COLO668 (cell line): ENCODE measurements around the gene CCDC88A.
A peak's percentile ranks its signal among the peaks of the same experiment; 100 is the strongest.
"Not testable (repeated sequence)": the region's sequence is repeated elsewhere in the genome, so short reads cannot be mapped to it uniquely, and the experiment has no call there.

Experiments used
- DNase-seq: peaks from one replicate; lab custom pipeline; 2025; ENCODE audit not compliant: unreplicated experiment; lab: John Stamatoyannopoulos, UW

The CCDC88A gene, protein sequence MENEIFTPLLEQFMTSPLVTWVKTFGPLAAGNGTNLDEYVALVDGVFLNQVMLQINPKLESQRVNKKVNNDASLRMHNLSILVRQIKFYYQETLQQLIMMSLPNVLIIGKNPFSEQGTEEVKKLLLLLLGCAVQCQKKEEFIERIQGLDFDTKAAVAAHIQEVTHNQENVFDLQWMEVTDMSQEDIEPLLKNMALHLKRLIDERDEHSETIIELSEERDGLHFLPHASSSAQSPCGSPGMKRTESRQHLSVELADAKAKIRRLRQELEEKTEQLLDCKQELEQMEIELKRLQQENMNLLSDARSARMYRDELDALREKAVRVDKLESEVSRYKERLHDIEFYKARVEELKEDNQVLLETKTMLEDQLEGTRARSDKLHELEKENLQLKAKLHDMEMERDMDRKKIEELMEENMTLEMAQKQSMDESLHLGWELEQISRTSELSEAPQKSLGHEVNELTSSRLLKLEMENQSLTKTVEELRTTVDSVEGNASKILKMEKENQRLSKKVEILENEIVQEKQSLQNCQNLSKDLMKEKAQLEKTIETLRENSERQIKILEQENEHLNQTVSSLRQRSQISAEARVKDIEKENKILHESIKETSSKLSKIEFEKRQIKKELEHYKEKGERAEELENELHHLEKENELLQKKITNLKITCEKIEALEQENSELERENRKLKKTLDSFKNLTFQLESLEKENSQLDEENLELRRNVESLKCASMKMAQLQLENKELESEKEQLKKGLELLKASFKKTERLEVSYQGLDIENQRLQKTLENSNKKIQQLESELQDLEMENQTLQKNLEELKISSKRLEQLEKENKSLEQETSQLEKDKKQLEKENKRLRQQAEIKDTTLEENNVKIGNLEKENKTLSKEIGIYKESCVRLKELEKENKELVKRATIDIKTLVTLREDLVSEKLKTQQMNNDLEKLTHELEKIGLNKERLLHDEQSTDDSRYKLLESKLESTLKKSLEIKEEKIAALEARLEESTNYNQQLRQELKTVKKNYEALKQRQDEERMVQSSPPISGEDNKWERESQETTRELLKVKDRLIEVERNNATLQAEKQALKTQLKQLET (N-terminal part only)

DNA sequence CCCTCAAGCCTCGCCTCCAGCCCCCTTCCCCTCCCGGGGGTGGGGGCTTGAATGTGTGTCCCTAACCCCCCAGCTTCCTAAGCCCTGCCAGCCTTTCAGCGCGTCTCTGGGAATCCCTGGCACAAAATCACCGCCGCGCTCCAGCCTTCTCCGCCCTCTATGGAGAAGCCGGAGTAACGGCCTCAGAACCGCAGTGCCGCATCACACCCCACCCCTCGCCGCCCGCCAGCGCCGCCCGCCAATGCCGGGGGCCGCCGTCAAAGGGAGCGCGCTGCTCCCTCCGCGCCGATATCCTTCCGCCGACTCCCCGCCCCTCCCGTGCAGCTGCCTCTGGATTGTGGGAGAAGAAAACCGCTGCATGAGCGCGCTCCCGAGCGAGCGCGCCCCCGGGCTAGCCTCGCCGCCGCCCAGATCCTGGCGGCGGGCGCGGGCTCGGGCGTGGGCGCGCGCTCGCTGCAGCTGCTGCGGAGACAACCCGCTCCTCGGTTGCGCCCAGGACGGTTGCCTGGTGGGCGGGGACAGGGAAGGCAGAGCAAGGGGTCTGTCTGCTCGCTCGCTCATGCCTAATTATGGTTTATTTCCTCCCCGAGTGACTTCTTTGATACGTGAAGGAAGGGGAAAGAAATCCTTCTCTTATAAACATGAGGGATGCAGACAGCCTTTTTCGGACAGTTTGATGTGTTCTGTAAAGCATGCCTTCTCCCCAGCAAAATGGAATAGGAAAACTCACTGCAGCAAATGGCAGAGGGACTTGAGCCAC lies at the start of gene CCDC88A:
TSS of gene CCDC88A (minus strand) at position 178 of the 760 bp plus-strand sequence. CDS start 777 bp downstream, outside the sequence.
- DNase-seq = peak; percentile 98

DNA sequence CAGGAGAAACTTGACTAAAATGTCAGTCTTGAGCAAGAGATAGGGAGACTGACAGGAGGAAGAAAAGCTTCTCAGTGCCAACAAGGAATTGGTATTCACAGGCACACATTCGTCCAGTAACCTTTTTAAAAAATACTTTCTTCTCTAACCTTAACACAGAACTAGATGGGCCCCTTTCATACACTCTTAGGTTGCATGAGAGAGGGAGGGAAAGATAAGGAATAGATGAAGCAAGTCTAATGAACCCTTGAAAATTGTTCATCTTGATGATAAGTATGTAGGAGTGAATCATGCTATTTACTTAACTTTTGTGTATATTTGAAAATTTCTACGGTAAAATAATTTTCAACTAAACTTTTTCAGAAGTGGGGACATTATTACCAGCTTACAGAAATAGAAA lies 42.0 kb upstream of the CCDC88A start:
- DNase-seq = no peak

DNA sequence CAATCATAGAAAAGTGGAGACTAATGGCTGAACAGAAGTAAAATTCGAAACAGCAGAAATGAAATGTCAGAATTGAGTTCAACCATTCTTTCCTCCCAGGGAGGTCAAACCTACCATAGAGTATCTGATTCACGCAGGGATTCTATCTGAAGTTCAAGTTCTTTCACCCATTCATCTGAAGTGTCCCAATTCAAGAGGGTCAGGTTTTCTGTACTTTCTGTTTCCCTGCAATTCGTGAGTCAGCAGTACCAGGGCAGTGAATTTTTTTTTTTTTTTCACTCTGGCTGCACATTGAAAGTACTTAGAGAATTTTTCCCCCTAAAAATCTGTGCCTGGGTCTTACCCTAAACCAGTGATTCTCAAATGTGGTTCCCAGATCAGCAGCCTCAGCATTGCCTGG lies 40.9 kb upstream of the CCDC88A start:
- no peak for DNase-seq

DNA sequence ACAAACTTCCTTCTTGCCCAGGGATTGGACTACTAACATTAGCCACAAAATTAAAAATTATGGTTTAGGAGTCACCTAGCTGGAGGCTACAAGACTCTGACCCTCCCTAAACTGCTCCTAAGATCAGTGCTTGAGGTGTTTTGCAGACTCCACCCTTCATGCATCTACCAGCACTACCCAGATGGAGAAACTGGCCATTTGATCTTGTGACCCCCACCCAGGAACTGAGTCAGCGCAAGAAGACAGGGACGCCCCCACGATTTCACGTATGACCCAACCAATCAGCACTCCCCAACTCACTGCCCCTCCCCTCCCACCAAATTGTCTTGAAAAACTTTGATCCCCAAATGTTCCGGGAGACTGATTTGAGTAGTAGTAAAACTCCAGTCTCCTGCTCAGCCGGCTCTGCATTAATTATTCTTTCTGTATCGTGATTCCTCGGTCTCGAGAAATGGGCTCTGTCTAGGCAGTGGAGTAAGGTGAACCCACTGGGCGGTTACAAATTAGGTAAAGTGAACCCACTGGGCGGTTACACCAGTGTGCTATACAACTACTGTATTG lies 40.1 kb upstream of the CCDC88A start:
- DNase-seq = no peak

DNA sequence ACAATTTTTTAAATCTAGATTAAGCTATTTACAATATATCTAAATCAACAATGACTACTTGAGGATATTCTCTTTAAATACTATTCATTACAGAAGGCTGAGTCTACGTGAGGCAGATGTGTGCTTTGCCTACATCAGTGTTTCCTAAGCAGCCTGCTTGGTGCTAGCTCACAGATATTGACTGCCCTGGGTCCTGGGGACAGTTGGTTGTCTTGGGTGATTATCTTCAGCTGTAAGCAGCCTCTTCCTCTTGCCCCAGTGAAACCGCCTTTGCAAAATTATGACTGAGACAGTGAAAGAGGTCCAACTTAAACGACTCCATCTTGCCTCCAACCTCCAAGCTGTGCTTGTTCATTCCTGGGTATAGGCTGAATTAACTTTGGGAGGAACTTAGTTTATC lies 39.6 kb upstream of the CCDC88A start:
- no peak for DNase-seq

DNA sequence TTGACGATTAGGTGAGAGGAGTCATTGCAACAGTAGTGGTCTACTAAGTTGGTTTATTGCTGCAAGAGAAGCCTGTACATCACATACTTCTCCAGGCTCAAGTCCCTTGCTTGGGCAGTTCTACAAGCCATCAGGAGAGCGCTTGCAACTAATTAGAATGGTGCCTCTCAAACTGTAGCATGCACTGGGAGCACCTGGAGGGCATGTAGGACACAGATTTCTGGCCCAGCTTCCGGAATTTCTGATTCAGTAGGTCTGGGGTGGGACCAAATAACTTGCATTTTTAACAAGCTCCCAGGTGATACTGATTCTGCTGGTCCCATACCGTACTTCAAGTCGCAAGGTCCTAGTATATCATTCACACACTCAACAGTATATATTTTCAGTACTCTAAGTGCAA lies 34.5 kb upstream of the CCDC88A start:
- DNase-seq = no peak

DNA sequence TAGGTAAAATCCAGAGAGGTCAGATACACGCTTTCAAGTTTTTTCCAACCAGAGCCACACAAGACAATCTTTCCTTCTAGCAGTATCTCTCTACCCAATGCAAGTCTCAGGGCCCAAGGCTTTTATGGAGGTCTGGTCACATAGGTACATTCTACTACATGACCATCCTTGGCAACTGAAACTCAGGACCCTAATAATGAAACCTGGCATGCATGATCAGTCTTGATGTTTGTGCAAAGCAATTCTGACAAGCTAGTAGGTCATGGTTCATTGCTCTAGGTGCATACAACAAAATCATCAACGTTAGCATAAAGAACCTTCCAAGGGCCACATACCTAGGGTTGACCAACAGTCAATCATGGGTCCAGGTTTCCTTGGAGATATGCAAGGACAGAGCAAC lies 33.2 kb upstream of the CCDC88A start:
- DNase-seq = no peak

DNA sequence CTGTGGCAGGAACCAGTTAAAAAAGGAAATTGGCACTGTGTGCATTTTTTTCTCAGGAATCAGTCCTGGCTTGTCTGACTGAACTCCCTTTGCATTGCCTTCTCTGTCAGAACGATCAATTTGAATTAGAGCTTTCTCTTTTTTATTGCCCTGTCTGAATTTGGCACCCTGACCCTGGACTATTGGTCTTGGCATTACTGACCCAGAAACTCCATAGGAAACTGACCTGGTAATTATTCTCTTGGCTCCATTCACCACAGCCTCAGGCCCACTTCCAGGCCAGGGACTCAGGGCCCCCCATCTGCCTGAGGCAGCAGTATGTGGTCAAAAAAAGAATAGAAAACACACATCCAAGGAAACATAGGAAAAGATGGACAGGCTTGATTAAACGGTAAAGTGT lies 32.0 kb upstream of the CCDC88A start:
- no peak for DNase-seq

DNA sequence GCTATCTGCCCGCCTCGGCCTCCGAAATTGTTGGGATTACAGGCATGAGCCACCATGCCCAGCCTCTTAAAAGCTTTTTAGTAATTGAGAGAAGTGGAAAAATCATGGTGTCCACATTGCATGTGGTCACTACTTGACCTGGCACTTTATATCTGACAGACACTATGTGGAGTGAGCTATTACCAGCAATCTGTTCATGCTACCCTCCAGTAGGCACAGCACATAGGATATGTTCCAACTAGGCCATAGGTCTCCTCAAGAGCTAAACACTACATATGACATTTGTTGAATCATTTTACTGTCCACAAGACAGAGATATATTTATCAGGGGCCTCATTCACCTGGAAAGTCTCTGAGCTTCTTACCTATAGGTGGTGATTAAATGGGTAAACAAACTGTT lies 30.4 kb upstream of the CCDC88A start:
- not testable (repeated sequence) for DNase-seq

DNA sequence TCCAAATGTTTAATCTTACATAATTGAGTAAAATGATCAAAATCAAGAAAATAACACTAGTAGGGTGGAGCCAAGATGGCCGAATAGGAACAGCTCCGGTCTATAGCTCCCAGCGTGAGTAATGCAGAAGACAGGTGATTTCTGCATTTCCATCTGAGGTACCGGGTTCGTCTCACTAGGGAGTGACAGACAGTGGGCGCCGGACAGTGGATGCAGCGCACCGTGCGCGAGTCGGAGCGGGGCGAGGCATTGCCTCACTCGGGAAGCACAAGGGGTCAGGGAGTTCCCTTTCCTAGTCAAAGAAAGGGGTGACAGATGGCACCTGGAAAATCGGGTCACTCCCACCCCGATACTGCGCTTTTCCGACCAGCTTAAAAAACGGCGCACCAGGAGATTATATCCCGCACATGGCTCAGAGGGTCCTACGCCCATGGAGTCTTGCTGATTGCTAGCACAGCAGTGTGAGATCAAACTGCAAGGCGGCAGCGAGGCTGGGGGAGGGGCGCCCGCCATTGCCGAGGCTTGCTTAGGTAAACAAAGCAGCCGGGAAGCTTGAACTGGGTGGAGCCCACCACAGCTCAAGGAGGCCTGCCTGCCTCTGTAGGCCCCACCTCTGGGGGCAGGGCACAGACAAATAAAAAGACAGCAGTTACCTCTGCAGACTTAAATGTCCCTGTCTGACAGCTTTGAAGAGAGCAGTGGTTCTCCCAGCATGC lies 22.5 kb upstream of the CCDC88A start:
- not testable (repeated sequence) for DNase-seq

DNA sequence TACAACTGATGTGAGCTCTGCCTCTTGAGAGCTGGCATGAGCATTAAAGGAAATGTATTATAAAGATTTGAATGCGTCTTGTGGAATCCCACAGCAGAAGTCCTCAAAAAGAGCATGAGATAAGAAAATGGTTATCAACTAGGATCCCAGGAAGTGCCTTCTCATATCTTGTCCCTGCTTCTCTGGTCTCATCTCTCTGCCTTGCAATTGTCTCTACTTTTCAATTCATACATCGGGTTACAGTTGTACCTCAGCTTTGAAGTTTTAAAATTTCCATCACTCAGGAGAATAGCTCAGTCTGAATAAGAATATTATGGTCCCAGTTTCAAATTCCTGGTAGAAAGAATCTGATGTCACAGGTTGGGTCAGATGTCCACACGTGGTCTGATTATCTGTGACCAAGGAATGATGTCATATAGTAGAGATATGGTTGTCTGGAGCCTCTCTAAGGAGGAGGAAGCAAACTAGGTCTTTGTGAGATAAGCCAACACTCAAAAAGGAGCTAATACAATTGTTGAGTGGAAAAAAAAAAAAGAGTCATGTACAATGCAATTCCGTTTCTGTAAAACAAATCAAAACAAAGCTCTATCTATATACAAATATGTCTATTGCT lies 21.7 kb upstream of the CCDC88A start:
- no peak for DNase-seq

DNA sequence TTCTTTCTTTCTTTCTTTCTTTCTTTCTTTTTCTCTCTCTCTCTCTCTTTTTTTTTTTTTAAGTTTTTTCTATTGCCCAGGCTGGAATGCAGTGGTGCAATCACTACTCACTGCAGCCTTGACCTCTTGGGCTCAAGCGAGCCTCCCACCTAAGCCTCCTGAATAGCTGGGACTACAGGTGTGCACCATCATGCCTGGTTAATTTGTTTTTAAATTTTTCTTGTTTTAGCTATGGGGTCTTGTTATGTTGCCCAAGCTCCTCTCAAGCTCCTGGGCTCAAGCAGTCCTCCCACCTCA lies 19.4 kb upstream of the CCDC88A start:
- no peak for DNase-seq

DNA sequence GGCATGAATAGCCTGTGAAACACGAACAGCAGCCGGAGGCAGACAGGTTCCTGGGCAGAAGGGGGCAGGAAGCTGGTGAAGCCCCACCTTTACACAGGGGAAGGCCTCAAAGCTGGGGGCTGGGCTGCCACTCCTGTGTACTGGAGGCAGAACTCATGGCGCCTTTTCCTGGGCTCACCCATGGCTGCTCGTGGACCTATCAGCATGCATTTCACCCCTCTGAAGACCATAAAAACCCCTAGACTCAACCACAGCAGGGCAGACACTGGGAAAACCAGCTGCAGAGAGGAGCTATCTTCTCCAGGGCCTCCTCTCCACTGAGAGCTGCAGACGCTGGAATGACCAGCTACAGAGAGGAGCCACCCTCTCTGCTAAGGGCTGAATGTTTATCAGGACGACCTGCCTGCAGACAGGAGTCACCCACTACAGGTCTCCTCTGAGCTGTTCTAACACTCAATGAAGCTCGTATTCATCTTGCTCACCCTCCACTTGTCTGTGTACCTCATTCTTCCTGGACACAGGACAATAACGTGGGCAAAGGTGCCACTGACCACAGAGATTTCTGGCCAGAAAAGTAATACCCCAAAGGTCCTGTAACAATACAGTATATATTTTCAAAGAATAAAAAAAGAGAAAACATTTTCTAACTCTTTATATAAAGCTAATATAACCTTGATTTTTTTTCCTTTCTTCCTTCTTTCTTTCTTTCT lies 18.9 kb upstream of the CCDC88A start:
- DNase-seq = no peak

DNA sequence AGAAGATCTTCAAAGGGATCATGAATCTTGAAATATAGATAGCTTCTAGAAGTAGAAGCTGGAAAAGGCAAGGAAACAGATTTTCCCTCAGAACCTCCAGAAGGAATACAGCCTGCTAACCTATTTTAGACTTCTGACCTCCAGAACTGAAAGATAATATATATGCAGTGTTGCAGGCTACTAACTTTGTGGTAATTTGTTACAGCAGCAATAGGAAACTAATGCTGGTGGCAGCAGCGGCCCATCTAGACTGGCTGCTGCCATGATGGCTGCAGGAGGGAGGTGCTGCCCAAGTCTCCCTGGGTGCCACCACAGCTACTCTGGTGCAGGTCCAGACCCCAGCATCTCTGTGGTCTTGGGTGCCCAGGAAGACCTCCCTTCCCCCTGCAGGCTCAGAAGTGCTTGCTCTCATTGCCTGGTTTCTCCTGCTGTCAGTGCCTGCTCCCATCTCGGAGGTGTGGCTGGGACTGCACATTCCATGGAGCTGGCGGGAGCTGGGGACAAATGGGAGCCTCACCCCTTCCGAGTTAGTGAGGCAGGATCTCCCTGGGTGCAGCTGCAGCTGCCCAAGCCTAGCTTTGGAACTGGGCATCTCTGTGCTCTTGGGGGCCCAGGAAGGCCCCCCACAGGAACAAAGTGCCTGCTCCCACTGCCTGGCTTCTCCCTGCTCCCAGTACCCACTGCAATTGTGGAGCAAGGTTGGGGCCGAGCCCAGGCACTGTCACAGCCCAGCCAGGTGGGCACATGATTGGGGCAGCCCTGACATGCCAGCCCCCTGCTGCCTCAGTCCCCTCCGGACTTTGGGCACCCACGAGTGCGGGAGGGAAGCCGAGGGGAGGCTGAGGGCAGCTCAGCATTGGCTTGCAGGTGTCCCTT lies 18.1 kb upstream of the CCDC88A start:
- no peak for DNase-seq

DNA sequence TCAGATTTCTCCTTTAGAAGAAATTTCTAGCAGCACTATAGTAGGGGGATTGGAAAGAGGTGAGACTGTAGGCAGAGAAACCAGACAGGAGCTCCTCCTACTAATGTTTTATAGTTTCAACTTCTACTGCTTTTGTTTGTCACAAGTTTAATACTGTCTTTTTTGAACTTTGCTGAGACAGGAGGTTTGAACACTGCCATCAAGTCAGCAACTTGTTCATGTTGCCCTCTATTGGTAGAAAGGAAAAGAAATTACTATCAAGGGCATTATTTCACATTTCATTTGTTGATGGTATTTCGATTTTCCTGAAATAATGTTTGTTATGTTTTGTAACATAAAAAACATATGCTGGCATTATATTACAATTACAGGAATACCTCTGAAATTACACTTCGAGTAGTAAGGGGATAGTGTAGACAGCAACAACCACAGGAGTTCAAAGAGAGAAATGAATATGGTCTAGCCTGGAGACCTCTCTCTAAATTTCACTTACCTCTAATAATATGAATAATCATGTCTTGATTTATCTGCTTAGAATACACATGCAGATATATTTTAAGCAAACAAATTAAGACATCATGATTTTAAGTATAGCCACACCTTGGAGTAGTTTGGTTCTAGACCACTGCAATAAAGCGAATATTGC lies 12.4 kb upstream of the CCDC88A start:
- no peak for DNase-seq

DNA sequence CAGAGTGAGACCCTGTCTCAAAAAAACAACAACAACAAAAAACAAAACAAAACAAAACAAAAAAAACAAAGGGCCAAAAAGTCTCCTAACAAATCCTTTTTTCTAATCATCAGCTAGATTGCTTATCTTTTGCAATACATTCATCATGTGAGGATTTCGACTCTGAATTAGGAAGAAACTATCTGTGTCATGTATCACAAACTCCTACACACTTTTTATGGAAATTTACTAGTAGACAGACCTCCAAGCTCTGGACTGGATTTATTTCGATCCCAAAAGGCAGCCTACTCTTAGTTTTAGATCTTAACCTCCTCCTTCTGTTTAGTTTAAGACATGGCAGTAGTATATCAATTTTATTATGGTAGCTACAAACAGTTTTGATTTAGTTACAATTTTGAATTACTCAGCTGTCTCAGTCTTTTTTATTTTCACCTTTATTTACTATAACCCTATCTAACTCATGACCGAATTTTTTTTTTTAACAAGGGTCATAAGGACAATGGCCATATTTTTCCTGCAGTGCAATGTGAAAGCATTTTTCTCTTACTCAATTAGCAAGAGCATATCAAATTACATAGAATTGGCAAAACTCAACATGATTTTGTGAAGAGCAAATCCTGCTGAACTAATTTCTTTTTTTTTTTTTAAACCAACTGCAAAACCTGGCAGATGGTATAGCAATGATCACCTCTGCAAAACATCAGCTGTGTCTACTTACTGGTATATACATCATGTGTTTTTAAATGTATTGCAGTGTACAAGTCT lies 10.7 kb upstream of the CCDC88A start:
- no peak for DNase-seq

DNA sequence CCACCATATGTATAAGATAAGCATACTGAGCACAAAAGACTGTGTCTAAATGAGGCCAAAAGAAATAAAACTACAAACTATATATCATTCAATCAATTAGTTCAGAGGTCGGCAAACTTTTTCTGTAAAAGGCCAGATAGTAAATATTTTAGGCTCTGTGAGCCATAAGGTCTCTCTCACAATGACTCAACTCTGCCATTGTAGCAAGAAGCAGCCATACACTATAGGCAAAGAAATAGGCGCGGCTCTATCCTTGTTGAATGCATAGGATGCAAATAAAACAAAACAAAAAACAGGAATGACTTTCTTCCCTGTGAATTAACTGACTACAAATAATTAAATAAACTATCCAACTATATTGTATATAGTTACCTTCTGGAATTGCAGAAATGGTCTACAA lies 8.6 kb upstream of the CCDC88A start:
- no peak for DNase-seq
